ENCODE results near the gene WBP11. TPM values are rescaled to one million over a fixed set of nuclear protein-coding genes. Genes with fewer than 3 reads are reported as not detected.

WBP11 gene
- total RNA-seq, 1 experiment from 2014 or later = 21.4 TPM

DNA sequence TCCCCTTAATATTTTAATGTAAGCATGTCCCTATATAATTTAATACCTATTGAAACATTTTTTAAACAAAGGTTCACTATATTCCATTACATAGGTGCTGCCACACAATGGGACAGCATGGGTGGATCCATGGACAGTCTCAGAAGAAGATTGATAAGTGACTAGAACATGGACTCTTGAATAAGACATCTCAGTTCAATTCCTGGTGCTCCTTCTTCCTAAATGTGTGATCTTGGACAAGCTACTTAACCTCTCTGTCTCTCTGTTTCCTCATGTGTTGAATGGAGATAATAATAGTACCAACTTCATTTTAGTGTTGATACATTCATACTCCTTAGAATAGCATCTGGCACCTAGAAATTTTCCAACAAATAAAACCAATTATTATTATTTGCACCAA, 41.1 kb upstream of the WBP11 start:
- Histone ChIP-seq H3K36me3 (ENCODE audit: low read depth, low read length) (no peaks in the 10 kb centered on the region), H4K20me1 (ENCODE audit: low read length) (no peaks in the 10 kb centered on the region), H3K27ac (ENCODE audit: low read length) (no peak overlapping the region), H3K4me1 (ENCODE audit: insufficient read depth, low read length) (peaks cover 20% of the 10 kb centered on the region), H3K9ac (ENCODE audit: low read length) (no peak overlapping the region), H3K4me2 (ENCODE audit: low read length) (no peak overlapping the region), H3K9me3 (ENCODE audit: low read length) (no peaks in the 10 kb centered on the region), H3K27me3 (ENCODE audit: low read length) (no peaks in the 10 kb centered on the region), H3F3A (ENCODE audit: low read length, unreplicated experiment) (no peaks in the 10 kb centered on the region), H3K9me2 (replicated peaks; ENCODE audit: low read length) (no peaks in the 10 kb centered on the region), H2AFZ (ENCODE audit: low read length) (no peak overlapping the region), H3K79me2 (ENCODE audit: low read length) (no peaks in the 10 kb centered on the region), H3K4me3 (ENCODE audit: low read length) (no peak overlapping the region)
- DNase-seq (no peak), ATAC-seq (no peak)
- ChIA-PET POLR2A (ENCODE audit: unreplicated experiment) (no interaction called here), CTCF (no interaction called here)
- intact Hi-C loops (cut with micrococcal nuclease) = loop anchor here (2.0 kb wide), 5 partner anchors 34 to 142 kb away; a partner anchor contains a TSS
- no TSS peak for BruUV-seq (replicated peaks)
- TF ChIP-seq EZH2phosphoT487 (IDR thresholded peaks at IDR 0.05; ENCODE audit: borderline replicate concordance, low read length) (no peak), EZH2 (IDR thresholded peaks at IDR 0.05; ENCODE audit: low read length, unreplicated experiment) (no peak)
- TF ChIP-seq, protein P1, sequence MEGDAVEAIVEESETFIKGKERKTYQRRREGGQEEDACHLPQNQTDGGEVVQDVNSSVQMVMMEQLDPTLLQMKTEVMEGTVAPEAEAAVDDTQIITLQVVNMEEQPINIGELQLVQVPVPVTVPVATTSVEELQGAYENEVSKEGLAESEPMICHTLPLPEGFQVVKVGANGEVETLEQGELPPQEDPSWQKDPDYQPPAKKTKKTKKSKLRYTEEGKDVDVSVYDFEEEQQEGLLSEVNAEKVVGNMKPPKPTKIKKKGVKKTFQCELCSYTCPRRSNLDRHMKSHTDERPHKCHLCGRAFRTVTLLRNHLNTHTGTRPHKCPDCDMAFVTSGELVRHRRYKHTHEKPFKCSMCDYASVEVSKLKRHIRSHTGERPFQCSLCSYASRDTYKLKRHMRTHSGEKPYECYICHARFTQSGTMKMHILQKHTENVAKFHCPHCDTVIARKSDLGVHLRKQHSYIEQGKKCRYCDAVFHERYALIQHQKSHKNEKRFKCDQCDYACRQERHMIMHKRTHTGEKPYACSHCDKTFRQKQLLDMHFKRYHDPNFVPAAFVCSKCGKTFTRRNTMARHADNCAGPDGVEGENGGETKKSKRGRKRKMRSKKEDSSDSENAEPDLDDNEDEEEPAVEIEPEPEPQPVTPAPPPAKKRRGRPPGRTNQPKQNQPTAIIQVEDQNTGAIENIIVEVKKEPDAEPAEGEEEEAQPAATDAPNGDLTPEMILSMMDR (conservative IDR thresholded peaks at IDR 0.05; ENCODE audit: low read depth, low read length) = no peak

DNA sequence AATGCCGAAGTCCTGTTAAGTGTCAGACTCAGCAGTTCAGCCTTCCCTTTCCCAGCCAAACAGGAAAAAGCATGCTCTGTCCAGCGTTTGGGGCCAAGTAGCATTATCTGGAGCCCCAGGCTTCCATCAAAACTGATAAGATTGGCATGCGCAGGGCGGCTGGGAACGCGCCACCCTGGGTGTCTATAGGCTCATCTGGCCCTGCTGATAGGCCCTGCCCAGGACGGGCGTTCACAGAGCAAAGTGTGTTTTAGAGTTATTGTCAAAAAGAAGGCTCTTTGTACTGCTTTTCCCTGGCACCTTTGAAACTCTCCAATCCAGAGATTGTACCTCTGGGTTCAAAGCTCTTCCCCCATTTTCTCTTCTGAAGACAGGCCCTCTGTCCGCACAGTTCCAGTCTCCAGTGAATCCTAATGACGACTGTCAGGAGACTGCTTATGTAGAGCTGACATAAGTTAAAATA, 40.2 kb upstream of the WBP11 start, which contains the start of gene ART4:
Gene ART4, minus strand, starts transcription at position 102 of the 463 bp plus-strand sequence. CDS start 413 bp downstream, outside the sequence.
- no peak for TF ChIP-seq EZH2phosphoT487 (IDR thresholded peaks at IDR 0.05; ENCODE audit: borderline replicate concordance, low read length)
- TF ChIP-seq, protein P1 (conservative IDR thresholded peaks at IDR 0.05; ENCODE audit: low read depth, low read length) = no peak
- CTCF ChIA-PET = no interaction called here
- H2AFZ ChIP-seq (ENCODE audit: low read length) = no peak within 1 kb of the TSS
- intact Hi-C loops (cut with micrococcal nuclease) = no loop called here
- no peaks in the 10 kb centered on the region for H3K79me2 ChIP-seq (ENCODE audit: low read length)
- no peaks in the 10 kb centered on the region for H3K9me3 ChIP-seq (ENCODE audit: low read length)
- H3K9ac ChIP-seq (ENCODE audit: low read length) = no peak within 1 kb of the TSS
- no peaks in the 10 kb centered on the region for H3K36me3 ChIP-seq (ENCODE audit: low read depth, low read length)
- no peak within 1 kb of the TSS for H3K27ac ChIP-seq (ENCODE audit: low read length)
- no TSS peak for BruUV-seq (replicated peaks)
- POLR2A ChIA-PET (ENCODE audit: unreplicated experiment) = no interaction called here
- H3K27me3 ChIP-seq (ENCODE audit: low read length) = no peaks in the 10 kb centered on the region
- H3K4me2 ChIP-seq (ENCODE audit: low read length) = 0 out of 2 replicates have a peak within 1 kb of the TSS, but pooled peaks have one; percentile 20
- DNase-seq (no peak), ATAC-seq (no peak)
- no peaks in the 10 kb centered on the region for H3K9me2 ChIP-seq (replicated peaks; ENCODE audit: low read length)
- no peaks in the 10 kb centered on the region for H4K20me1 ChIP-seq (ENCODE audit: low read length)
- H3K4me1 ChIP-seq (ENCODE audit: insufficient read depth, low read length) = peaks cover 20% of the 10 kb centered on the region
- no peak within 1 kb of the TSS for H3K4me3 ChIP-seq (ENCODE audit: low read length)
- H3F3A ChIP-seq (ENCODE audit: low read length, unreplicated experiment) = no peaks in the 10 kb centered on the region

- Histone ChIP-seq H2AFZ (ENCODE audit: low read length) (no peak overlapping the region), H3K9ac (ENCODE audit: low read length) (no peak overlapping the region), H3K4me2 (ENCODE audit: low read length) (0 out of 2 replicates have a peak overlapping the region, but pooled peaks have one; percentile 20), H4K20me1 (ENCODE audit: low read length) (no peaks in the 10 kb centered on the region), H3K27ac (ENCODE audit: low read length) (no peak overlapping the region), H3K4me3 (ENCODE audit: low read length) (no peak overlapping the region), H3F3A (ENCODE audit: low read length, unreplicated experiment) (no peaks in the 10 kb centered on the region), H3K4me1 (ENCODE audit: insufficient read depth, low read length) (peaks cover 25% of the 10 kb centered on the region), H3K9me3 (ENCODE audit: low read length) (no peaks in the 10 kb centered on the region), H3K27me3 (ENCODE audit: low read length) (no peaks in the 10 kb centered on the region), H3K9me2 (replicated peaks; ENCODE audit: low read length) (no peaks in the 10 kb centered on the region), H3K36me3 (ENCODE audit: low read depth, low read length) (no peaks in the 10 kb centered on the region), H3K79me2 (ENCODE audit: low read length) (no peaks in the 10 kb centered on the region)
- ATAC-seq = no peak
- CTCF ChIA-PET = no interaction called here
- BruUV-seq (replicated peaks) = no TSS peak
- intact Hi-C loops (cut with micrococcal nuclease) = no loop called here
- DNase-seq = no peak
- POLR2A ChIA-PET (ENCODE audit: unreplicated experiment) = no interaction called here
- TF ChIP-seq, protein P1 (conservative IDR thresholded peaks at IDR 0.05; ENCODE audit: low read depth, low read length) = no peak
- TF ChIP-seq EZH2 (IDR thresholded peaks at IDR 0.05; ENCODE audit: low read length, unreplicated experiment) (no peak), EZH2phosphoT487 (IDR thresholded peaks at IDR 0.05; ENCODE audit: borderline replicate concordance, low read length) (no peak)
Measured at GRCh38 chr12:14842315-14842714, 39.0 kb upstream of the WBP11 start.
